HG03025 (cell line): ENCODE data around the gene OR6M1.

Experiments used
- ATAC-seq: cut with Tn5 transposase; IDR thresholded peaks from one replicate; pipeline ENCODE4 v1.9.1; 2021; ENCODE audit warnings: mild to moderate bottlenecking, moderate library complexity; ENCODE audit not compliant: unreplicated experiment, low FRiP score

OR6M1 gene, protein sequence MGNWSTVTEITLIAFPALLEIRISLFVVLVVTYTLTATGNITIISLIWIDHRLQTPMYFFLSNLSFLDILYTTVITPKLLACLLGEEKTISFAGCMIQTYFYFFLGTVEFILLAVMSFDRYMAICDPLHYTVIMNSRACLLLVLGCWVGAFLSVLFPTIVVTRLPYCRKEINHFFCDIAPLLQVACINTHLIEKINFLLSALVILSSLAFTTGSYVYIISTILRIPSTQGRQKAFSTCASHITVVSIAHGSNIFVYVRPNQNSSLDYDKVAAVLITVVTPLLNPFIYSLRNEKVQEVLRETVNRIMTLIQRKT

DNA sequence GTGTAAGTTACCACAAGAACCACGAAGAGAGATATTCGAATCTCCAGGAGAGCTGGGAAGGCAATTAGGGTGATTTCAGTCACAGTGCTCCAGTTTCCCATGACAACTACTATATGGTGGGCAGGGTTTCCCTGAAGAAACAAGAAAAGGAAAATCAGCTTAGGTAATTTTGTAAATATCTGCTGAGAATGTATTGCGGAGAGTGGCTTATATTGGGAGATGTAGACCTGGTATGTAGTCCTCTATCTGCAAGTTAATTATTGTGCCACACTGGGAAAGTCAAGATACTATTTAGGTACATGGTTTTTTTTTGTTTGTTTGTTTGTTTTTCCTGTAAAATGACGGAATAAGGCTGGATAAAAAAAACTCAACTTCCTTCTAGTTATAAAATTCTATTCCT, at the start of gene OR6M1:
Gene OR6M1 (minus strand): TSS at position 101 of the 400 bp plus-strand sequence. CDS start 0 bp downstream, at position 101.
- no peak for ATAC-seq

DNA sequence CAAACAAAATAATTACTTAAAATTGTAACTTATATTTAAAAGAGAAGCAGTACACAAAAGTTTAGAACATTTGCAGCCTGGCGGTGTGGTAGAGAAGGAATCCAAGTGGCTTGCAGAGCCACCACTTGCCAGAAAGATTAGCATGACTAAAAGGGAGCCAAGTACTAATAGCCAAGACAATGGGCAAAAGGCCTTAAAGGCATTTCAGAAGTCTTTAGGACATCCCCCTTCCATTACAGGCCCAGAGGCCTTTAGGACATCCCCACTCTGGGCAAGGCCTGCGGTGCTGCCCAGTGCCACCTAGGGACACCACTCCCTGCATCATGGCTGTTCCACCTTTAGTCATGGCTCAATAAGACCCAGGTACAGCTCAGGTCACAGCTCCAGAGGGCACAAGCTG, 46.9 kb upstream of the OR6M1 start:
- no peak for ATAC-seq

DNA sequence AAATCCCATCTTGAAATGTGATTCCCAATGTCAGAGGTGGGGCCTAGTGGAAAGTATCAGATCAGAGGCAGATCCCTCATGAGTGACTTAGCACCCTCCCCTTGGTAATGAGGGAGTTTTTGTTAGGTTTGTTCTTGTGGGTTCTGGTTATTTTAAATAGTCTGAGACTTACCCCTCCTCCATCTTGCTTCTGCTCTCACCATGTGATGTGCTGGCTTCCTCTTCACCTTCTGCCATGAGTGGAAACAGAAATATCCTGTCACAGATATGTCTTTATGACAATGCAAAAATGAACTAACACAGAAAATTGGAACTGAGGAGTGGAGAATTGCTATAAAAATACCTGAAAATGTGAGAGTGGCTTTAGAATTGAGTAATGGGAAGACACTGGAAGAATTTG, 46.2 kb upstream of the OR6M1 start:
- ATAC-seq, result no peak

DNA sequence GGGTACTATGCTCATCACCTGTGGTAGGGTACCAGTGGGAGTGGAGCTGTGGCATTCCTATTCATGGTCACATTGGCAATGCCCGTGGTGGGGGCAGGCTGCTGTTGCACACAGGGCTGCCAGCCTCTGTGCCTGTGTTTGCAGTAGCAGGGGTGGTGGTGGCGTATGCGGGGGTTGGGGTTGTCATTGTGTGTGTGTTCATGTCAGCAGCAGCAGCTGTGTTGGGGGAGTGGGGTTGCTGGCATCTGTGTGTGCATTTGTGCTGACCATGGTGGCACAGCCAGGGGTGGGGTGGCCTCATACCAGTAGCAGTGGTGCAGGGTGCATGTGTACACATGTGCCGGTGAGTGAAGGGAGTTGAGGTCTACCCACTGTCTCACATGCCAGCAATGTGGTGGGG, 45.0 kb upstream of the OR6M1 start:
- ATAC-seq, result no peak

DNA sequence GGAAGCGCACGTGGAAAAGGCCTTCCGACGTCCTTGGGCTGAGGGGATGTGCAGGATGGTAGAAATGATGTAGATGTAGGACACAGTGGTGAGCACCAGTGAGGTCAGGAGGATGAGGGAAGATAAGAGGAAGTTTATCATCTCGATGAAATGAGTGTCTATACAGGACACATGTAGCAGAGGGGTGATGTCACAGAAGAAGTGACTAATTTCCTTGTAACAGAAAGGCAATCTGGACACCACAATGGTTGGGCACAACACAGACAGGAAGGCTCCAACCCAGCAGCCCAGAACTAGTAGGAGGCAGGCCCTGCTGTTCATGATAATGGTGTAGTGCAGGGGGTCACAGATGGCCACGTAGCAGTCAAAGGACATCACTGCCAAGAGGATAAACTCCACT, 35.0 kb upstream of the OR6M1 start:
- no peak for ATAC-seq

DNA sequence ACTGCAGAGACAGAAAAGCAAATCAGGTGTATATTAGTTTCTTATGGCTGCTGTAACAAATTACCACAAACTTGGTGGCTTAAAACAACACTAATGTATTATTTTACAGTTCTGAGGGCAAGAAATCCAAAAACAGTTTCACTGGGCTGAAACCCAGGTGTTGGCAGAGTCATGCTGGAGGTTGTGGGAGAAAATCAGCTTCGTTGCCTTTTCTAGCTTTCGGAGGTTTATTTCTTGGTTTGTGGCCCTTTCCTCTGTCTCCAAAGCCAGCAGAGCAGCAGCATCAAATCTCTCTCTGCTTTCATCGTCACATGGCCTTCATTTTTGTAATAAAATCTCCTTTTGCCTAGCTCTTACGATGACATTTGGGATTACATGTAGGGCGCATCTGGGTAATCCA, 33.0 kb upstream of the OR6M1 start:
- ATAC-seq, result no peak

DNA sequence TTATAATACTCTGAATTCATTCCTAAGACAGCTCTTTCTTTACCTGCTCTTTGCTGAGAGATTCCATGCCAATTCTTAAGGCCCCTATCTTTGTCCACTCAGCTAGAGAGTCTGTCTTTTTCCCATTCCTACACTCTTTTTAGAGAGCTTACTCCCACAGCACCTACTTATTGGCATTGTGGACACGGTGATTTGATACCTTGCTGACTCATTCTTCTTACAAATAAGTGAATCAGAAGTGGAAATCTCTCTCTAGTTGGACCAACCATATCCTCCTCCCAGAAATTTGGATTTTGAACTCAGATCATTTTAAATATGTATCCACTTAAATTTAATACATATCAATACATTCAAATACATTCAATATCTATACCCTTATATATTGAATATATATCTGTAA, 32.5 kb upstream of the OR6M1 start:
- no peak for ATAC-seq

DNA sequence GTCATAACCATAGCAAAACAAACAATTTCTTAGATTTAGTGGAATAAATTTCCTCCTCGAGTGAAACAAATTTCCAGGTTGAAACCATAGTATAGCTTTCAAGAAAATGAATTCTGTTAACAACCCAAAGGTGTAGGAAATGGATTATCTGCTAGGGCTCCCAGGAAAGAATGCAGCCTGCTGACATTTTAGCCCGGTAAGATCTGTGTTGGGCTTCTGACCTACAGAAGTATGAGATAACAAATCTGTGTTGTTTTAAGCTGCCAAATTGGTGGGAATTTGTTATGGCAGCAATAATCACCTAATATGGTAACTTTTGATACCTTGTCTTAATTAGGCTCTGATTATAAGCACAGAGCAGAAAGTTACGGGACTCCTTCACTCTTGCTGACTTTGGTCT, 32.0 kb upstream of the OR6M1 start:
- no peak for ATAC-seq

DNA sequence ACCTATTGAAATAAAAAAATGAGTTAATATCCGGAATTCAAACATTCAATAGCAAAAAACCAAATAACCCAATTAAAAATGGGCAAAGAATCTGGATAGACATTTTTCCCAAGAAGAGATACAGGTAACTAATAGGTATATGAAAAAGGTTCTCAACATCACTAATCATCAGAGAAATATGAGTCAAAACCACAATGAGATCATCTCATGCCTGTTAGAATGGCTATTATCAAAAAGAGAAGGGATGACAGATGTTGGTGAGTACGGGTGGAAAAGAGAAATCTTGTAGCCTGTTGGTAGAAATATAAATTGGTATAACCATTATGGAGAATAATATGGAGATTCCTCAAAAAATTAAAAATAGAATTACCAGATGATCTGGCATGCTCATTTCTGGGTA, 26.9 kb upstream of the OR6M1 start:
- no peak for ATAC-seq

DNA sequence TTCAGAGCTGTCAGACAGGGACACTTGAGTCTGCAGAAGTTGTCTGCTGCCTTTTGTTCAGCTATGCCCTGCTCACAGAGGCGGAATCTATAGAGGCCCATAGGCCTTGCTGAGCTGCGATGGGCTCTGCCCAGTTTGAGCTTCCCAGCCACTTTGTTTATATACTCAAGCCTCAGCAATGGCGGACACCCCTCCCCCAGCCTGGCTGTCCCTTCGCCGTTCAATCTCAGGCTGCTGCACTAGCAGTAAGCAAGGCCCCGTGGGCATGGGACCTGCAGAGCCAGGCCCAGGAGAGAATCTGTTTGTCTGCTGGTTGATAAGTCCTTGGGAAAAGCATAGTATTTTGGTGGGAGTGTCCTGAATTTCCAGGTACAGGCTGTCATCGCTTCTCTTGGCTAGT, 23.6 kb upstream of the OR6M1 start:
- ATAC-seq, result no peak

DNA sequence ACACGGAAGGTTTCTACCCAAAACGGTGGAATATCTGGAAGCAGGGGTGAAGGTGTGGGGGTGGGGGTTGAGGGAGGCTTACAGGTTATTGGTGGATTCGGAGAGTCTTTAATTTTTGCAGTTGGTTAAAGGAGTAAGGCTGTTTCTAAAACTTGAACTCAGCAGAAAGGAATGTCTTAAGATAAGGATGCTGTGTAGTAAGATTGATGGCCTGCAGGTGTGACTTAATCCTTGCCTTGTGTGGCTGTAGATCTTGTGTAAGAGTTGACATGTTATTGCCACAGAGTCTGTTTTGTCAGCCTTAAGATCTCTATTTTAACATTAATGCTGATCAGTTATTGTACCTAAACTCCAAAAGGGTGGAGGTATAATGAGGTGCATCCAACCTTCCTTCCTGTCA, 16.4 kb upstream of the OR6M1 start:
- no peak for ATAC-seq

DNA sequence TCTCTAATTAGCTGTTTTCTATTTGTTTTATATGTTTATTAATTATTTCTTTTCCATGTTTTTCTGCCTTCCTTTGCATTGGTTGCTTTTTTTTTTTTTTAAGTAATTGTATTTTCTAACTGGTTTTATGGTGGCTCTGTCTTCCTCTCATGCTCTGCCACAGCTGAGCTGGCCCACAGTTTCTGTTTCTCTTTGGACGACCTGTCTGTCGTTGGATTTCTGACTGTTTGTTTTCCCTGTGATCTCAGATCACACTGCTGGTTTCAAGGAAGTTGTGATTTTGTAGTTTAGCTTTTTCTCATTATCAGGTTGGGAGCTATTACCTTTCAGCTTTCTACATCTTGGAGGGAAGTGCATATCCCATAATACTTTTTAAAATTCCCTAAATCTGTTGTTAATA, 15.9 kb upstream of the OR6M1 start:
- ATAC-seq, result no peak

DNA sequence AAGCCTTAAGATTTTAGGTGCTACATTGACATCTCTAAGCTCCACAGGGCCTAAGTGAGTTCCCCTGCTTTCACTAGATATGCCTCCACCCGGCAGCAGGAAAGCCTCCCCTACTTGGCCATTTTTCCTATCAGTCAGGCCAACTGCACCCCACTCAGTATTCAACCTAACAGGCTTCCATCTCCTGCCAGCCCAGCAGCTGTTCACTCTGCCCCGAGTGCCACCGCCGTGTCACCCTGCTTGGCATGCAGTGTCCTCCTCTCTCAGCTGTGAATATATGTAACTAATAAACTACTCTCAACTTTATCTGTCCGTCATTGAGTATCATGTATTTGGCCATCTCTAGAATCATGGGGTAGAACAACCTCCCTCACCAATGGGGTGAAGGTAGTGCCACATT, 9.0 kb upstream of the OR6M1 start:
- ATAC-seq, result no peak

DNA sequence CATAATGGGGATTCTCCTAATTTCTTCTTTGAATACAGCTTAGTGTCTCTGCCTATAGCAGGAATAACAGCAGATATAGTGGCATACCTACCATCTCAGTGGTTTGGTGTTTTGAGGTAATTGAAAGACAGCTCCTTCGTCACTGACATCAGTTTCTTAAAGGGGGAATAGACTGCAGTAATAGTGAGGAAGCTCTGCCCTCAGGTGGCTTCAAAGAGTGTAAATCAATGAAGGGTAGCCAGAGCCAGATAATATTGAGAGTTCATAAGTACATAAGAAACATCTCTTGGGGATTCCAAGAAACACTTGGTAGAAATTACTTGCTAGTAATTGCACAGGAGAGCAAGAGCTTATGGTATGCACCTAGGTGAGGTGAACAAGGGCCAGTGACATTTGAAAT, 4.4 kb downstream of the OR6M1 start:
- ATAC-seq, result no peak

DNA sequence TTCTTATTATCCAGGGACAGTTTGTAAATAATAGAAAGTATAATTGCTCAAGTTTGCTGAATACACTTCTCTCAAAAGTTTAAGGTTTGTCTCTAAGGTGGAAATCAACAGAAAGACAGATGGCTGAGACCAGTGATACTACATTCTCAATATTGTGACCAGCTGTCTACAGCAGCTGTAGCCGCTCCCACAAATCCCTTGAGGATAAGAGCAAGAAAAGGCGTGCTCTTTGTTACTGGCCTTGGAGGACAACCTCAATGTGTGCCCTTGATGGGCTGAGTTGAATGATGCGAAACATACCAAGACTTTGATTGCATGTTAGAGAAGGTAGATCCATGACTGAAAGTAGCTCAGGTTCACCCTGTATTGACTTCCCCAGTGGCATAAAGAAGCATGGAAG, 6.1 kb downstream of the OR6M1 start:
- ATAC-seq, result no peak

DNA sequence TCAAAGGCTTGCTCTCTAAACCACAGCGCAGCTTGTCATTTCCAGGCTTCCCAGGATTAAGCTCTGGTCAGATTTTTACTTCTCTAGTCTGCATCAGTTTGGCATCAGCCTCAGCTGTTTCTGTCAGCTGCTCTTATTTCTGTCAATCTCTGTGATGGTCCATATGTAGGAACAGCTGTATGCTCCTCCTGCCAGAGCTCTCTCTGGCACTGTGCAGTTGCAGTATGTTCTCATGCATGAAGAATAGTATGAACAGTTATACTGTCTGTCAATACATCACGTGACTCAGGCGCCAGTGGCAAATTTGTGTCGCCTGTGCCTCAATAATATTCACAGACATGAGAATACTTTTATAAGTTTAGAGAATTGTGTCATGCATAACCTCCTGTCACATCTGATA, 6.7 kb downstream of the OR6M1 start:
- no peak for ATAC-seq

DNA sequence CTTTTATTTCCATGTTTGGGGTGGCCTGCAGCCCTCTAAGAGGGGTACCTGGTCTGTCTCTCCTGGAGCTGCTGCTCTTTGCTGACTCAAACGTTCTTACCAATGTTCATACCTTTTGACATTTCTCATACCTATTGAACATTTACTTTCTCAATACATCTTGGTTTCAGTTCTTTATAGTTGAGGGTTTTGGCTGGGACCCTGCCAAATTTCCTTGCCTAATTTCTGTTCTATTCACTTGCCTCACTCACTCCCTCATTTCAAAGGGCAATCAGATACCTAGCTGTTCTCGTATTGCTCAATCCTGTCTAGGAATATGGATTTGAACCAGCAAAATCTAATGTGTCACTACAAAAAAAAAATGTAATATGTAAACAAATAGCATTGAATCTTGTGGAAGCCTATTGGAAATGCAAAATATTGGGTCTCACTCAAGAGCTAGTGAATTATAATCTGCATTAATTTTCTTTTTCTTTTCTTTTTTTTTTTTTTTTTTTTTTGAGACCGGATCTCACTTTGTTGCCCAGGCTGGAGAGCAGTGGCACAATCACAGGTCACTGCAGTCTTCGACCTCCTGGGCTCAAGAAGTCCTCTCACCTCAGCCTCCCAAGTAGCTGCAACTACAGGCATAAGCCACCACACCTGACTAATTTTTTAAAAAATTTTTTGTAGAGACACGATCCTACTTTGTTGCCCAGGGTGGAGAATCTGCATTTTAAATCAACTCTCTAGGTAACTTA, 7.5 kb downstream of the OR6M1 start:
- ATAC-seq, result no peak

DNA sequence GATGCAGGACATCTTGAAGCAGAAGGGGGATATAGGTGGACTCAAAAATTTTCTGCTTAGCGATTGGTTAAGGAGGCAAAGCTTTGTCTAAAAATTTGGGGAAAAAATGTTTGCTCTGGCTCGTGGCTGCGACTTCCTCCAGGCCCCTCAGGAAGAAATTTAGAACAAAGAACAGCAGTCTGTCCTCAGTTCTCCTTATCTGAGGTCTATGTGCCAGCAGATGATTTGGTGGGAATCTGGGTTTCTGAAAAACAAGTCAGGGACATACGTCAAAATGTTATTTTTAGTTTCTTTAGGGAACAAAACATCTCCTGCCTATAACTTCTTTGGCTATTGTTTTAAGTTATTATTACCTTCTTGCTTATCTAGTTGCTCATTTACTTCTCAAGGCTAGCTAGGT, 8.1 kb downstream of the OR6M1 start:
- ATAC-seq, result no peak

DNA sequence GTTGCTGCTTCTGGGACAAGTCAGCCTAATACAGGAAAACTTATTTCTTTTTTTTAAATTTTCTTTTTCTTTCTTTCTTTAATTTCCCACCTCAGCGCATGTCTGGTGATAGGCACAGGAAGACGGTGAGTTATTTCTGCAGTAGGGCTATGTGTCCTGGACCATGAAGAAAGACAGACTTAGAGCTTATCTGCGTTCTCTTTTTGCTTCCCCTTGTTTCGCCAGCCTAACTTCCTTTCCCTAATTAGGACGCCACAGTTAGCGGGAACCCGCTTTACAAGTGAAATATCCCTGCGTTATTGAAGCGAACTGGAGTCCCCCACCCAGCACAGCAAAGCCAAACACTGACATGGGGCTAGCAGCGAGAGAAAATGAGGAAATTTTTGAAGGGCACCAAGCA, 8.6 kb downstream of the OR6M1 start:
- ATAC-seq, result no peak

DNA sequence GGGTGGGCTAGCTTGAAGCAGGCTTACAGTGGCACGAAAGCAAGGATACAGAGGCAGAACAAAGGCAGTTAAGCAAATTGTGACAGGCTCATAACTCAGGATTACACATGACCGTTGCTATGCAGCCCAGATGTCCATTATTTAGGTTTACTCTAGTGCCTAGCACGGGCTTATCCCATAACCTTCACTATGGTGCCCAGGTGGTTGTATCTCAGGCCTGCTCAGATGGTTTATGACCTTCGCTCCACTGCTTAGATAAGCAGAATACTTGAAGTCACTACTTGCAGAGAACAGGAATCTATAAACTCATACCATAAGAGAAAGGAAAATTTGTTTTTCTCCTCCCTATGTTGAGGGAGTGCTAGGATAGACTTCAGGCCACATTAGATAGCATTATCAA, 9.0 kb downstream of the OR6M1 start:
- ATAC-seq, result no peak

DNA sequence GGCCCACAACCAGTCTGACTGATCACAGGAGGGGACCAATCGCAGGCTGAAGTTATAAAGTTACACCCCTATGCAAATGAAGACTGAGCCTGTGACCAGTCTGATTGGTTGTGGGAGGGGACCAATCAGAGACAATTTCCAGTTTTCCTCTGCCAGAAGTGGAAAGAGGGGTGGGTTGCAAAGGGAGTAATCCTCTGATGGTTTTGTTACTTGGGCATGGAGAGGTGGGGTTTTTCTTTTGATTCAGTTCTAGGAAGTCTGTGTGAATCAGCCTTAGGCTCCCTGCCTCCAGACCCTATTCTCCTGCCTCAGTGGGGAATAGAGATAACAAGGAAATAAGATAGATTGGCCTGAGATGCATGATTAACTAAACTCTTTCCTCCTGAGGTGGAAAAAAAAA, 9.9 kb downstream of the OR6M1 start:
- no peak for ATAC-seq

DNA sequence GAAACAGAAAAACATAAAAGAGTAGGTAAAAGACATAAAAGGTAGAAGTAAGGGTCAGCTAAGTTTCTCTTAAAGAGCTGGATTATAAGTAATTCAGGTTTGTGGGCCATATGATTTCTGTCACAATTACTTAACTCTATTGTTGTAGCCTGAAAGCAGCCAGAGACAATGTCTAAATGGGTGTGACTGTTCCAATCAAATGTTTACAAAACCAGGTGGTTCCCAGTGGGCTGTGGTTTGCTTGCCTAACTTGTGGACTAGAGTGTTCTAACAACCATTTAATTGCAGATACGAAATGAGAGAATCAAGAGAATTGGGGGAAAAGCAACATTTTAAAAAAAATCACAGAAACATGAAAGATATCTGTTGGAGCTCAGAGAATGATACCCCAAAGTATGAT, 22.6 kb downstream of the OR6M1 start:
- no peak for ATAC-seq
